B cell (primary cell): ENCODE results near the gene ACTN3. TPM values are rescaled to one million over a fixed set of nuclear protein-coding genes. Genes with fewer than 3 reads are reported as not detected.

Source experiments
- ATAC-seq: fragments of 200-7000 bp; cut with Tn5 transposase; one replicate; pipeline ENCODE4 v1.10.0; 2021; ENCODE audit warnings: low read depth, mild to moderate bottlenecking, moderate number of reproducible peaks, moderate library complexity
- CTCF ChIA-PET: fragments of 350-600 bp; sonication (Branson Sonifier 250); formaldehyde crosslinking; loops from one replicate; lab custom pipeline; 2021; ENCODE audit warnings: antibody characterized with exemption, inconsistent platforms; lab: Charles Lee
- POLR2A ChIA-PET: fragments of 350-600 bp; sonication (Branson Sonifier 250); formaldehyde crosslinking; loops from one replicate; lab custom pipeline; 2021; ENCODE audit warnings: antibody characterized with exemption; lab: Charles Lee
- DNase-seq: peaks from one replicate; pipeline ENCODE4 v3.0.0; 2013
- H2AFZ ChIP-seq: 2 replicates; pipeline ENCODE4 v1.6.1; 2012; ENCODE audit warnings: mild to moderate bottlenecking, low read depth, low read length; ENCODE audit not compliant: insufficient read depth, poor library complexity, severe bottlenecking
- H3K27ac ChIP-seq, 2 donors: 1 replicate in 1 of 2; 2 replicates in 1 of 2; pipeline ENCODE4 v1.5.1; 2012 to 2013; ENCODE audit warnings: low read length in 2 of 2, mild to moderate bottlenecking in 2 of 2, moderate library complexity in 1 of 2
- H3K27me3 ChIP-seq, 4 experiments: fragments of 200-600 bp in 1 of 4; sonication (generic) in 1 of 4; replicated peaks in 1 of 4; 1 replicate in 2 of 4; 2 replicates in 2 of 4; pipeline versions ENCODE4 v1.6.1 to v1.7.0; 2013 to 2016; ENCODE audit warnings: low read length in 3 of 4, mild to moderate bottlenecking in 2 of 4, mixed read lengths in 1 of 4, moderate library complexity in 1 of 4; ENCODE audit not compliant: insufficient read depth in 4 of 4, control insufficient read depth in 3 of 4; ENCODE audit errors: control extremely low read depth in 1 of 4
- H3K36me3 ChIP-seq, 2 experiments: replicated peaks in 1 of 2; 1 replicate in 1 of 2; 2 replicates in 1 of 2; pipeline versions ENCODE4 v1.6.1 to v1.7.1; 2013; ENCODE audit warnings: low read length in 1 of 2; ENCODE audit not compliant: insufficient read depth in 2 of 2, control insufficient read depth in 1 of 2; ENCODE audit errors: control extremely low read depth in 1 of 2, extremely low read depth in 1 of 2
- H3K4me1 ChIP-seq, 2 donors: fragments of 200-600 bp in 1 of 2; sonication (generic) in 1 of 2; 1 replicate in 1 of 2; 2 replicates in 1 of 2; pipeline versions ENCODE4 v1.5.1 to v1.6.1; 2013 to 2017; ENCODE audit warnings: low read length in 2 of 2; ENCODE audit not compliant: control insufficient read depth in 2 of 2, insufficient read depth in 2 of 2
- H3K4me2 ChIP-seq: replicated peaks from 2 replicates; pipeline ENCODE3; 2012; ENCODE audit warnings: mild to moderate bottlenecking, low read depth, low read length; ENCODE audit not compliant: poor library complexity, severe bottlenecking
- H3K4me3 ChIP-seq, 5 experiments: fragments of 200-600 bp in 1 of 5; sonication (generic) in 1 of 5; 1 replicate in 3 of 5; 2 replicates in 2 of 5; pipeline versions ENCODE4 v1.5.1 to v1.7.0; 2011 to 2016; ENCODE audit warnings: low read length in 4 of 5, mild to moderate bottlenecking in 4 of 5, low read depth in 2 of 5, control low read depth in 1 of 5, moderate library complexity in 1 of 5; ENCODE audit not compliant: insufficient read depth in 1 of 5; ENCODE audit errors: control extremely low read depth in 1 of 5, extremely low read depth in 1 of 5
- H3K79me2 ChIP-seq: fragments of 200-600 bp; sonication (generic); one replicate; pipeline ENCODE4 v1.6.0; 2016; ENCODE audit warnings: low read length; ENCODE audit not compliant: control insufficient read depth, insufficient read depth
- H3K9ac ChIP-seq: fragments of 200-600 bp; sonication (generic); 2 replicates; pipeline ENCODE4 v1.6.1; 2017; ENCODE audit warnings: mild to moderate bottlenecking, low read length, moderate library complexity
- H3K9me3 ChIP-seq, 3 donors: one replicate each; pipeline versions ENCODE4 v1.6.1 to v1.7.1; 2013; ENCODE audit warnings: low read length in 2 of 3; ENCODE audit not compliant: control insufficient read depth in 2 of 3, insufficient read depth in 1 of 3; ENCODE audit errors: control extremely low read depth in 1 of 3
- H4K20me1 ChIP-seq: 2 replicates; pipeline ENCODE4 v1.6.0; 2012; ENCODE audit warnings: mild to moderate bottlenecking, low read length; ENCODE audit not compliant: insufficient read depth, control insufficient read depth, poor library complexity, severe bottlenecking
- H3K27ac Mint-ChIP-seq: one replicate; pipeline ENCODE4 v1.8.0; 2021; ENCODE audit warnings: mixed read lengths
- H3K27me3 Mint-ChIP-seq: one replicate; pipeline ENCODE4 v1.8.0; 2021; ENCODE audit warnings: mixed read lengths
- H3K4me1 Mint-ChIP-seq: one replicate; pipeline ENCODE4 v1.8.0; 2021; ENCODE audit warnings: mixed read lengths
- H3K4me3 Mint-ChIP-seq: one replicate; pipeline ENCODE4 v1.8.0; 2021; ENCODE audit warnings: mixed read lengths
- H3K9me3 Mint-ChIP-seq: one replicate; pipeline ENCODE4 v1.8.0; 2022; ENCODE audit warnings: mixed read lengths; ENCODE audit not compliant: insufficient read depth
- CTCF ChIP-seq: fragments of 200-600 bp; IDR thresholded peaks from one replicate; pipeline ENCODE4 v1.8.0; 2022; ENCODE audit warnings: antibody characterized with exemption, mild to moderate bottlenecking
- EZH2 ChIP-seq: IDR thresholded peaks from 2 replicates; pipeline ENCODE4 v1.6.1; 2012; ENCODE audit warnings: borderline replicate concordance, low read depth, mild to moderate bottlenecking, moderate library complexity, low read length; ENCODE audit not compliant: insufficient read depth, poor library complexity, severe bottlenecking
- WGBS: methylation state at CpG from one replicate; pipeline ENCODE4 v1.1.5; 2013; ENCODE audit warnings: missing lambda C conversion rate; ENCODE audit not compliant: insufficient coverage; 5-methylcytosine and 5-hydroxymethylcytosine counted together
- intact Hi-C: fragments of 100-400 bp; cut with micrococcal nuclease; formaldehyde crosslinking; loops from one replicate; pipeline ENCODE4 v1.10.0; 2022
- polyA plus RNA-seq: library from polyadenylated mRNA; depleted of rRNA; stranded (reverse); fragments of >200 nt; gene quantifications from 2 replicates; pipeline ENCODE4 v1.2.3, GENCODE V29; 2012
- total RNA-seq, 2 donors: library from RNA; stranded (reverse); fragments of 120-200 nt in 1 of 2; gene quantifications; 1 replicate in 1 of 2; 2 replicates in 1 of 2; pipeline versions ENCODE4 v1.2.3 to v1.2.4, GENCODE V29; 2013 to 2022

ACTN3 gene
- total and polyA plus RNA-seq, 2 donors (not counting 1 experiment from before 2014, with no cell fraction given): 0.22 TPM; not detected in 1

GRCh38 chr11:66567787-66568123 is 21.1 kb downstream of the ACTN3 start:
- peak overlapping the region; percentile 78 for H3K4me3 Mint-ChIP-seq
- Histone ChIP-seq H3K4me3 (peak overlapping the region in 3 of 5 experiments; percentile 55 to 69 (median 61)), H3K79me2 (no peaks in the 10 kb centered on the region), H4K20me1 (no peaks in the 10 kb centered on the region), H3K9me3 (no peaks in the 10 kb centered on the region), H3K36me3 (no peaks in the 10 kb centered on the region), H3K27me3 (peaks cover 0 to 22% (median 3%) of the 10 kb centered on the region in 4 experiments), H2AFZ (peak overlapping the region; percentile 91), H3K4me1 (peaks cover 9 to 11% of the 10 kb centered on the region in 2 donors), H3K9ac (peak overlapping the region; percentile 69), H3K4me2 (peak overlapping the region; percentile 94), H3K27ac (no peak overlapping the region)
- TF ChIP-seq EZH2 (no peak), CTCF (no peak)
- ChIA-PET CTCF (interaction anchor here (1.0 to 3.2 kb wide), 6 partner anchors 10 to 241 kb away, joined by 3 to 21 read pairs (median 4); partner anchors contain the start of genes RBM4B and ZDHHC24), POLR2A (interaction anchor here (1.3 kb wide), 1 partner anchor 111 kb away, joined by 3 read pairs; no protein-coding TSS in a partner anchor)
- intact Hi-C loops: no loop called here
- DNase-seq: no peak
- H3K27me3 Mint-ChIP-seq: peaks cover 9% of the 10 kb centered on the region
- WGBS: 71% methylated on average over 14 of the region's 15 CpGs
- H3K9me3 Mint-ChIP-seq: no peaks in the 10 kb centered on the region
- no peak for ATAC-seq
- H3K4me1 Mint-ChIP-seq: peaks cover 10% of the 10 kb centered on the region
- peak overlapping the region; percentile 50 for H3K27ac Mint-ChIP-seq

GRCh38 chr11:66568124-66568916 is 21.6 kb downstream of the ACTN3 start, which contains the start of gene CTSF:
CTSF (minus strand) TSS chr11:66568606; CDS start chr11:66568486, 120 bp downstream.
- CTCF ChIA-PET: interaction anchor here (0.7 to 3.2 kb wide), 7 partner anchors 10 to 161 kb away, joined by 3 to 21 read pairs (median 4); partner anchors contain the start of genes RBM14, RBM4B and ZDHHC24
- Histone ChIP-seq H3K79me2 (no peaks in the 10 kb centered on the region), H3K36me3 (no peaks in the 10 kb centered on the region), H3K9ac (peak within 1 kb of the TSS; percentile 69), H3K9me3 (no peaks in the 10 kb centered on the region), H3K4me2 (peak within 1 kb of the TSS; percentile 94), H3K4me3 (peak within 1 kb of the TSS in 4 of 5 experiments; percentile 37 to 69 (median 58)), H2AFZ (peak within 1 kb of the TSS; percentile 91), H4K20me1 (no peaks in the 10 kb centered on the region), H3K4me1 (peaks cover 9 to 11% of the 10 kb centered on the region in 2 donors), H3K27ac (no peak within 1 kb of the TSS), H3K27me3 (peaks cover 0 to 22% (median 3%) of the 10 kb centered on the region in 4 experiments)
- H3K9me3 Mint-ChIP-seq: no peaks in the 10 kb centered on the region
- intact Hi-C loops: no loop called here
- H3K4me3 Mint-ChIP-seq: peak within 1 kb of the TSS; percentile 86
- peaks cover 10% of the 10 kb centered on the region for H3K4me1 Mint-ChIP-seq
- TF ChIP-seq CTCF: no peak
- no peak for TF ChIP-seq EZH2
- H3K27ac Mint-ChIP-seq: peak within 1 kb of the TSS; percentile 65
- ATAC-seq (peak; percentile 96), DNase-seq (peak; percentile 74)
- 8% methylated on average over 77 of the region's 77 CpGs for WGBS
- H3K27me3 Mint-ChIP-seq: peaks cover 9% of the 10 kb centered on the region
- POLR2A ChIA-PET: interaction anchor here (1.3 kb wide), 1 partner anchor 110 kb away, joined by 3 read pairs; no protein-coding TSS in a partner anchor
